ENCODE data around the gene EVI5. TPM values are rescaled to one million over a fixed set of nuclear protein-coding genes. Genes with fewer than 3 reads are reported as not detected.
"Not testable (repeated sequence)": the region's sequence is repeated elsewhere in the genome, so short reads cannot be mapped to it uniquely, and the experiment has no call there.

Gene EVI5
- total and polyA plus RNA-seq, 12 donors = 4.6 to 46.2 (median 24.6) TPM

DNA sequence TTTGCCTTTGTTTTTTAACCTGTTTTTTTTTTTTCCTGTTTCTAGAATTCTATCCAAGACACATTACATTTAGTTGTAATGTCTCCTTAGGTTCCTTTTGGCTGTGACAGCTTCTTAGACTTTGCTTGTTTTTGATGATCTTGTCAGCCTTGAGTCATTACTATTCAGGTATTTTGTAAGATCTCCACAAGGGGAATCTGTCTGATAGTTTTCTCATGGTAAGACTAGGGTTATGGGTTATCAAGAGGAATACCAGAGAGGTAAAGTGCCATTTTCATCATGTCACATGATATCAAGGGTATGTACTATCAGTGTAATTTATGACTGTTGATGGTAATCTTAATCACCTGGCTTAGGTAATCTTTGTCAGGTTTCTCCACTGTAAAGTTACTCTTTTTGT, 199.1 kb downstream of the EVI5 start:
- Histone ChIP-seq H3K9me3 (peaks cover 0 to 10% (median 0%) of the 10 kb centered on the region in 11 donors), H3K27ac (no peak overlapping the region), H3K27me3 (no peaks in the 10 kb centered on the region), H3K4me3 (no peak overlapping the region), H3K36me3 (peaks cover 0 to 24% (median 0%) of the 10 kb centered on the region in 9 donors), H3K4me1 (peaks cover 0 to 32% (median 0%) of the 10 kb centered on the region in 9 donors)
- no peak for ATAC-seq
- DNase-seq = no peak
- intact Hi-C loops (cut with DNase I) = loop anchor here in 1 of 10 donors (10.0 kb wide), 1 partner anchor 101 kb away; the partner anchor contains the start of gene GFI1
- TF ChIP-seq, protein P1, sequence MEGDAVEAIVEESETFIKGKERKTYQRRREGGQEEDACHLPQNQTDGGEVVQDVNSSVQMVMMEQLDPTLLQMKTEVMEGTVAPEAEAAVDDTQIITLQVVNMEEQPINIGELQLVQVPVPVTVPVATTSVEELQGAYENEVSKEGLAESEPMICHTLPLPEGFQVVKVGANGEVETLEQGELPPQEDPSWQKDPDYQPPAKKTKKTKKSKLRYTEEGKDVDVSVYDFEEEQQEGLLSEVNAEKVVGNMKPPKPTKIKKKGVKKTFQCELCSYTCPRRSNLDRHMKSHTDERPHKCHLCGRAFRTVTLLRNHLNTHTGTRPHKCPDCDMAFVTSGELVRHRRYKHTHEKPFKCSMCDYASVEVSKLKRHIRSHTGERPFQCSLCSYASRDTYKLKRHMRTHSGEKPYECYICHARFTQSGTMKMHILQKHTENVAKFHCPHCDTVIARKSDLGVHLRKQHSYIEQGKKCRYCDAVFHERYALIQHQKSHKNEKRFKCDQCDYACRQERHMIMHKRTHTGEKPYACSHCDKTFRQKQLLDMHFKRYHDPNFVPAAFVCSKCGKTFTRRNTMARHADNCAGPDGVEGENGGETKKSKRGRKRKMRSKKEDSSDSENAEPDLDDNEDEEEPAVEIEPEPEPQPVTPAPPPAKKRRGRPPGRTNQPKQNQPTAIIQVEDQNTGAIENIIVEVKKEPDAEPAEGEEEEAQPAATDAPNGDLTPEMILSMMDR (IDR thresholded peaks at IDR 0.05) = no peak

DNA sequence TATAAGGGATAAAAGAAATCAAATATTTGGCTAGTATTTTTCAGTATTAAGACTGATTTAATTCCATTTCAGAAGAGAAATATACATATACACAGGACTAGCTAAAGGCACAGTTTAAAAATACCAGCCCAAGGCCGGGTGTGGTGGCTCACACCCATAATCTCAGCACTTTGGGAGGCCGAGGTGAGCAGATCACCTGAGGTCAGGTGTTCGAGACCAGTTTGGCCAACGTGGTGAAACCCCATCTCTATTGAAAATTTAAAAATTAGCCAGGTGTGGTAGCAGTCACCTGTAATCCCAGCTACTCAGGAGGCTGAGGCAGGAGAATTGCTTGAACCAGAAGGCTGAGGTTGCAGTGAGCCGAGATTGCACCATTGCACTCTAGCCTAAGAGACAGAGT, 200.1 kb downstream of the EVI5 start:
- H3K27me3 ChIP-seq, H3K4me3 ChIP-seq, DNase-seq, ATAC-seq, H3K9me3 ChIP-seq: not testable (repeated sequence)
- Histone ChIP-seq H3K36me3 (peaks cover 0 to 31% (median 0%) of the 10 kb centered on the region in 9 donors), H3K27ac (peak overlapping the region in 1 of 10 donors; percentile 67), H3K4me1 (peaks cover 0 to 32% (median 0%) of the 10 kb centered on the region in 9 donors)
- 92 to 94% methylated on average over 5 of the region's 5 CpGs for WGBS, 2 donors
- intact Hi-C loops (cut with DNase I) = loop anchor here in 1 of 10 donors (10.0 kb wide), 1 partner anchor 100 kb away; the partner anchor contains the start of gene GFI1

DNA sequence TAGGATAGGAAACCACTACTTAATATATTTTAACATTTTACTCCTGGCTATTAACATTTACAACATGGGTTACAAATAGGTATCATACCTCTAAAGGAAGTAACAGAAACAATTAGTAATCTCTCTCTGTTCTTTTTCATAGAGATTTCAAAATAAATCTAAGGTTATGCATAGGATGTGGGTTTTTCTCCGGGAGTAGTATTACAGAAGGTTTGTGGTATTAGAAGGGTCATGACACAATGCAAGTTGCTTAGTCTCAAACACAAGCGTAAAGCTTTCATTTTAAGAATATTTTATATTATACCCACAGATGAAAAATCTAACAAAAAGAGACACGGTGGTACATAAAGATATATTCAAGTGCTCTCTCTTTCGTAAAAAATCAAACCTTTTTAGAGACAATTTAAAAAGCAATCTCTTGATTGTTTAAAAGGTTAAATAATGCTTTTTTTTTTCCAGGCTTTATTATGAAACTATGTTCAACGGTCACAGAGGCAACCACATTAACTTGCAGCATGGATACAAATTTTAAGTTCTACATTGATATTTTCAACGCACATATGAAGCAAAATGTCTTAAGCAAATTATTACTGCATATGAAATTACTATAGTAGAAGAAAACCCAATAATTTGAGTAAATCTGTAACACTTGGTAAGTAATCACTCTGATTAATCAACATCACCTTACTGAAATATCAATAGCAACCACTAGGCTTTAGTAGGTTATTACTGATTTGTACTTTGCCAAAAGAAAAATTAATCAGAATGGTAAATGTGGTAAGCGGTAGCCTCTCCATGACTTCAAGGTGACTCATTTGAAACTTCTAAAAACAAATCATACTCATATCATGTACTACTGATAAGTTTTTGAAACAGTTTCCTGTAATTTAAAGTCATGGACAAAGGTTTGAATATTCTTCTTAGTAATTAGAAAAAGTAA, 200.8 kb downstream of the EVI5 start:
- DNase-seq (no peak), ATAC-seq (no peak)
- no peaks in the 10 kb centered on the region for H3K27me3 ChIP-seq
- TF ChIP-seq, protein P1 (IDR thresholded peaks at IDR 0.05) = no peak
- H3K27ac ChIP-seq = peak overlapping the region in 1 of 10 donors; percentile 67
- H3K4me1 ChIP-seq = peaks cover 0 to 32% (median 0%) of the 10 kb centered on the region in 9 donors
- intact Hi-C loops (cut with DNase I) = loop anchor here in 1 of 10 donors (10.0 kb wide), 1 partner anchor 99 kb away; the partner anchor contains the start of gene GFI1
- H3K9me3 ChIP-seq = peaks cover 0 to 2% (median 0%) of the 10 kb centered on the region in 11 donors
- H3K36me3 ChIP-seq = peaks cover 0 to 37% (median 0%) of the 10 kb centered on the region in 9 donors
- WGBS, 2 donors = 86 to 88% methylated on average over 7 of the region's 7 CpGs
- no peak overlapping the region for H3K4me3 ChIP-seq

DNA sequence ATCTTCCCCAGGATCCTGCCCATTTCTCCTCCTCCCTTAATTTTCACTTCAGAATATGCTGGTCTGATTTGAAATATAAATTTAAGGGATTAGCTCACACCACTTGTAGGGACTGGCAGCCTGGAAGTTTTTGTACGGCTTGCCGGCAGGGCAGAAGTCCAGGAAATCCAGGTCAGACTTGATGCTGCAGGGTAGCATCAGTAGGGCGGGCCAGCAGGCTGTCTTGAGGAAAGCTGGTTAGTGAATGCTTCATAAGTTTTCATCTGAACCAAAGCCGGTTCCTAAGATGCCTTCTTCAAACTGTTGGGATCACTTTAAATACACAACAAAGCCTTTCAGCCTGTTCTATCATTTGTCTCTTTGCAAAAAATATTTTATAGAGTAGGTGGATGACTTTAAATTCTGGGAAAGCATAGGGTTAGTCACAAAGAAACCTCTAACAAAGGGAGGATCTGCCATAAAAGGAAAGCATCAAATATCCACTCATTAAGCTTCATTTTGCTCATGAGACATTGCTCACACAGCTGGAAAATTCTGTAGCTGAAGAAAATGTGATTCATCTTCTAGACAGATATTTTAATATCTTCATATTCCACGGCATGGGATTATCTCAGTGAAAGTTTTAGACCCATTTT, 207.5 kb downstream of the EVI5 start:
- ATAC-seq = peak in 5 of 8 donors; percentile 52 to 86 (median 79)
- 67 to 75% methylated on average over 5 of the region's 5 CpGs for WGBS, 2 donors

More for the DNA sequence above, 207.5 kb downstream of the EVI5 start:
- Histone ChIP-seq H3K27ac (peak overlapping the region in 1 of 10 donors; percentile 28), H3K4me3 (no peak overlapping the region), H3K4me1 (peaks cover 0 to 9% (median 0%) of the 10 kb centered on the region in 9 donors), H3K27me3 (no peaks in the 10 kb centered on the region), H3K36me3 (peaks cover 0 to 32% (median 0%) of the 10 kb centered on the region in 9 donors), H3K9me3 (no peaks in the 10 kb centered on the region)
- TF ChIP-seq, protein P1 (IDR thresholded peaks at IDR 0.05) = no peak
- peak; percentile 14 to 17 for DNase-seq
- intact Hi-C loops (cut with DNase I) = no loop called here
